Stomach (tissue), 9 donors: Measurements from ENCODE around the gene STARD10. TPM values are rescaled to one million over a fixed set of nuclear protein-coding genes. Genes with fewer than 3 reads are reported as not detected.

Experiments
- DNase-seq, 2 donors: peaks; one replicate each; pipeline versions ENCODE4 v3.0.0 to v3.0.0-alpha.2; 2013 to 2019
- H3K27ac ChIP-seq, 5 donors: fragments of 200-600 bp in 4 of 5; sonication (generic) in 4 of 5; one replicate each; pipeline ENCODE4 v1.5.1; 2013 to 2019; ENCODE audit warnings: mild to moderate bottlenecking in 1 of 5, moderate library complexity in 1 of 5
- H3K27me3 ChIP-seq, 3 donors: fragments of 200-600 bp; sonication (generic); one replicate each; pipeline ENCODE4 v1.5.1; 2017 to 2019; ENCODE audit warnings: mixed run types in 1 of 3
- H3K36me3 ChIP-seq, 4 donors: fragments of 200-600 bp; sonication (generic); 1 replicate in 3 of 4; 2 replicates in 1 of 4; pipeline ENCODE4 v1.5.1; 2016 to 2019
- H3K4me1 ChIP-seq, 4 donors: fragments of 200-600 bp; sonication (generic); one replicate each; pipeline ENCODE4 v1.5.1; 2016 to 2019
- H3K4me3 ChIP-seq, 4 donors: fragments of 200-600 bp; sonication (generic) in 3 of 4; one replicate each; pipeline ENCODE4 v1.5.1; 2016 to 2019; ENCODE audit warnings: mild to moderate bottlenecking in 1 of 4
- H3K9me3 ChIP-seq, 4 donors: fragments of 200-600 bp; sonication (generic); one replicate each; pipeline ENCODE4 v1.5.1; 2016 to 2019
- CTCF ChIP-seq, 7 experiments: fragments of 450-650 bp in 4 of 7; fragments of 200-600 bp in 3 of 7; sonication (generic) in 3 of 7; IDR thresholded peaks; one replicate each; pipeline ENCODE4 v1.5.1; 2016 to 2019; ENCODE audit warnings: antibody characterized with exemption in 7 of 7, control low read depth in 2 of 7, mild to moderate bottlenecking in 1 of 7
- EP300 ChIP-seq: sonication (generic); formaldehyde crosslinking; IDR thresholded peaks from one replicate; pipeline ENCODE4 v1.6.1; 2017; ENCODE audit warnings: antibody characterized with exemption
- POLR2A ChIP-seq, 4 donors: fragments of 450-650 bp; IDR thresholded peaks; one replicate each; pipeline ENCODE4 v1.6.1; 2016; ENCODE audit warnings: antibody characterized with exemption in 4 of 4, control low read depth in 2 of 4, mild to moderate bottlenecking in 1 of 4, moderate library complexity in 1 of 4
- POLR2AphosphoS5 ChIP-seq, 3 donors: sonication (generic); formaldehyde crosslinking; IDR thresholded peaks; one replicate each; pipeline ENCODE4 v1.6.1; 2016; ENCODE audit warnings: antibody characterized with exemption in 3 of 3
- WGBS, 5 donors: extraction: QIAGEN DNeasy Blood & Tissue Kit in 3 of 5; methylation state at CpG; one replicate each; pipeline versions ENCODE4 v1.1.5 to v1.1.7; 2013 to 2018; 5-methylcytosine and 5-hydroxymethylcytosine counted together
- intact Hi-C: fragments of 100-400 bp; cut with DNase I; formaldehyde crosslinking; loops from one replicate; pipeline ENCODE4 v1.15.1; 2023; ENCODE audit warnings: low total_unique reads
- polyA plus RNA-seq, 3 donors: library from polyadenylated mRNA; stranded (reverse); fragments of 200-250 nt; gene quantifications; one replicate each; pipeline ENCODE4 v1.2.3, GENCODE V29; 2013
- total RNA-seq, 5 donors: library from RNA; depleted of rRNA; stranded (reverse); fragments of >200 nt; gene quantifications; one replicate each; pipeline versions ENCODE4 v1.1.0 to v1.2.3, GENCODE V29; 2014 to 2016
- donor health status: healthy with polysubstance abuse.
- donor health status: Bipolar disorder and iron deficiency.
- donor health status: healthy.

The STARD10 gene
- total and polyA plus RNA-seq, 8 donors: 125 to 950 (median 346) TPM

- no peaks in the 10 kb centered on the region for H3K9me3 ChIP-seq
- TF ChIP-seq POLR2AphosphoS5 (IDR thresholded peaks at IDR 0.05) (no peak), POLR2A (IDR thresholded peaks at IDR 0.05) (no peak), EP300 (no peak), CTCF (IDR thresholded peaks at IDR 0.05) (no peak)
- H3K4me3 ChIP-seq: peak overlapping the region in 3 of 4 donors; percentile 9 to 82 (median 79)
- peak; percentile 60 to 66 for DNase-seq
- H3K27me3 ChIP-seq: no peaks in the 10 kb centered on the region
- peak overlapping the region; percentile 93 to 96 (median 95) for H3K27ac ChIP-seq
- H3K36me3 ChIP-seq: peaks cover 0 to 9% (median 0%) of the 10 kb centered on the region in 4 donors
- peaks cover 72 to 97% (median 94%) of the 10 kb centered on the region in 4 donors for H3K4me1 ChIP-seq
- WGBS, 5 donors: 14 to 55% (median 44%) methylated on average over 5 of the region's 5 CpGs
- intact Hi-C loops: no loop called here
Observed at GRCh38 chr11:72777755-72778278, 16.0 kb downstream of the STARD10 start.

- peaks cover 71 to 97% (median 94%) of the 10 kb centered on the region in 4 donors for H3K4me1 ChIP-seq
- no peaks in the 10 kb centered on the region for H3K9me3 ChIP-seq
- H3K27me3 ChIP-seq: no peaks in the 10 kb centered on the region
- 26 to 75% (median 59%) methylated on average over 1 to 7 of the region's 7 CpGs for WGBS, 5 donors
- peak overlapping the region in 1 of 4 donors; percentile 9 for H3K4me3 ChIP-seq
- intact Hi-C loops: no loop called here
- H3K27ac ChIP-seq: peak overlapping the region; percentile 93 to 96 (median 95)
- peaks cover 0 to 16% (median 4%) of the 10 kb centered on the region in 4 donors for H3K36me3 ChIP-seq
- peak; percentile 70 to 72 for DNase-seq
- TF ChIP-seq CTCF (IDR thresholded peaks at IDR 0.05) (no peak), EP300 (no peak), POLR2A (IDR thresholded peaks at IDR 0.05) (no peak), POLR2AphosphoS5 (IDR thresholded peaks at IDR 0.05) (no peak)
Observed at GRCh38 chr11:72776844-72777754, 16.7 kb downstream of the STARD10 start.

- Histone ChIP-seq H3K27me3 (no peaks in the 10 kb centered on the region), H3K4me1 (peaks cover 75 to 100% (median 97%) of the 10 kb centered on the region in 4 donors), H3K9me3 (no peaks in the 10 kb centered on the region), H3K27ac (peak overlapping the region; percentile 93 to 96 (median 95)), H3K4me3 (no peak overlapping the region), H3K36me3 (peaks cover under 1 to 19% (median 9%) of the 10 kb centered on the region in 4 donors)
- intact Hi-C loops: no loop called here
- peak in 1 of 2 donors; percentile 69 for DNase-seq
- WGBS, 5 donors: 31 to 68% (median 47%) methylated on average over 6 to 9 of the region's 9 CpGs
- TF ChIP-seq POLR2A (IDR thresholded peaks at IDR 0.05) (no peak), POLR2AphosphoS5 (IDR thresholded peaks at IDR 0.05) (peak in 2 of 3 donors; percentile 66 to 70), CTCF (IDR thresholded peaks at IDR 0.05) (no peak), EP300 (no peak)
Observed at GRCh38 chr11:72776117-72776843, 17.6 kb downstream of the STARD10 start.
